ENCODE data around the gene TMEM138.

DNA sequence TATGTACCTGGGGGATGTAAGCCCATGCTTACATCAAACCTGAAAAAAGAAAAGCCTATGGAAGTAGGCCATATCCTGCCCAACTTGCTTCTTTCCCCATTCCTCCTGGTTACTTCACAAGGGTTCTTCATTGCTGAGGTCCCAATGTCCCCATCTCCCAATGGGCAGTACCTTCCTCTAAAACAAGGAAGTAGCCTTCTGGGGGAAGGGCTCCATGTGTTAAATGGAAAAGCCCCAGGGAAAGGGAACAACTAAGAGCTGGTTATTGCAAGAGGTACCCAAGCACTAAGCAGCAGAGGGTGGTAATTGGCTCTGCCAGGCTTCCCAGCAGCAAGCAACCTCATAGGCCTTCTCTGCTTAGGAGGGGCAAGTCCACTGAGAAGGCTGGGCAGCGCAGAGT lies 41.5 kb downstream of the TMEM138 start:
- TF ChIP-seq EZH2phosphoT487 (IDR thresholded peaks at IDR 0.05; ENCODE audit: borderline replicate concordance), result no peak
- TF ChIP-seq, protein P1, sequence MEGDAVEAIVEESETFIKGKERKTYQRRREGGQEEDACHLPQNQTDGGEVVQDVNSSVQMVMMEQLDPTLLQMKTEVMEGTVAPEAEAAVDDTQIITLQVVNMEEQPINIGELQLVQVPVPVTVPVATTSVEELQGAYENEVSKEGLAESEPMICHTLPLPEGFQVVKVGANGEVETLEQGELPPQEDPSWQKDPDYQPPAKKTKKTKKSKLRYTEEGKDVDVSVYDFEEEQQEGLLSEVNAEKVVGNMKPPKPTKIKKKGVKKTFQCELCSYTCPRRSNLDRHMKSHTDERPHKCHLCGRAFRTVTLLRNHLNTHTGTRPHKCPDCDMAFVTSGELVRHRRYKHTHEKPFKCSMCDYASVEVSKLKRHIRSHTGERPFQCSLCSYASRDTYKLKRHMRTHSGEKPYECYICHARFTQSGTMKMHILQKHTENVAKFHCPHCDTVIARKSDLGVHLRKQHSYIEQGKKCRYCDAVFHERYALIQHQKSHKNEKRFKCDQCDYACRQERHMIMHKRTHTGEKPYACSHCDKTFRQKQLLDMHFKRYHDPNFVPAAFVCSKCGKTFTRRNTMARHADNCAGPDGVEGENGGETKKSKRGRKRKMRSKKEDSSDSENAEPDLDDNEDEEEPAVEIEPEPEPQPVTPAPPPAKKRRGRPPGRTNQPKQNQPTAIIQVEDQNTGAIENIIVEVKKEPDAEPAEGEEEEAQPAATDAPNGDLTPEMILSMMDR (conservative IDR thresholded peaks at IDR 0.05; ENCODE audit: low read length), result no peak

Measured in Loucy (cell line).